NOMO-1 (cell line): ENCODE measurements around the gene LAMB1.
A peak's percentile ranks its signal among the peaks of the same experiment; 100 is the strongest.
"Not testable (repeated sequence)": the region's sequence is repeated elsewhere in the genome, so short reads cannot be mapped to it uniquely, and the experiment has no call there.

Experiments used
- DNase-seq, 2 experiments: peaks; one replicate each; lab custom pipeline; 2025; ENCODE audit not compliant: unreplicated experiment in 2 of 2; lab: John Stamatoyannopoulos, UW

The LAMB1 gene

DNA sequence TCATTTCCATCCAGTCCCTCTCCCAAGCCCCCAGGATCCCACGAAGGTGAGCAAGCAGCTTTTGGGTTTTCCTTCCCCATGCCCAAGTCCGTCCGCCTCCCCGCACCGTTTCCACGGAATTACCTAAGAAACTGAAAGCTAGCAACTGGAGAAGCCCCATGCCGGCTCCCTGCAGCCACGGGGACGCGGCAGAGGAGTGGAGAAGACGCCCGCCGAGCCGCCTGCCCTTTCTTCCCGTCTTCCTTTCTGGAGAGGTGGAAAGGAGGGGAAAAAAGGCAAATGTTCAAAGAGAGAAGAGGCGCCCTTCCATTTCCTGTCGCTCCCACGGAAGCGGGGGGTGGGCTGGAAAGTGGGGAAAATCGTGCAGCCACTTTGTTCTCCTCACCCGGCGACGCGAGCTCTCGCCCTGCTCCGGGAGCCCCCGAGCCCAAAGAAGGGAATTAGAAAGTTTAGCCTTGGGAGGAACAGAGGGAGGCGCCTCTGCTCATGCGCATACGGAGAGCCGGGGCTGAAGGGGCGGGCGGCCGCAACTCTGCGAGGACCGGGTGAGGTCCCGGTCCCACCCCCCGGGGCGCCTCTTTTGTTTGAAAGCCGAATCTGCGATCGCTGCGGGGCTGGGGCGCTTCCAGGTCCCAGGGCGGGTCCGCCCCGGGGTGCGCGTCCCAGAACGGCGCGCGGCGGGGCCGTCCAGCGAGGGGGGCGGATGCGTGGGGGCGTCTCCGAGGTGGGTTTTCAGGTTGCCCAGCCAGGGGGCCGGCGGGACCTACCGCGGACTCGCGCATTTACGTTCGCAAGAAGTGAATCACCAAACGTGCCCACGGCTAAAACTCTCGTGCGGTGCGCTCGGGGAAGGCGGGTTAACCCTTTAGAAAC lies at the start of gene LAMB1:
Gene LAMB1, minus strand, starts transcription at position 436 of the 873 bp plus-strand sequence. Its CDS starts 276 bp downstream, at position 160.
- DNase-seq = no peak

GRCh38 chr7:108051454-108051853 lies 48.5 kb upstream of the LAMB1 start:
- DNase-seq = no peak

DNA sequence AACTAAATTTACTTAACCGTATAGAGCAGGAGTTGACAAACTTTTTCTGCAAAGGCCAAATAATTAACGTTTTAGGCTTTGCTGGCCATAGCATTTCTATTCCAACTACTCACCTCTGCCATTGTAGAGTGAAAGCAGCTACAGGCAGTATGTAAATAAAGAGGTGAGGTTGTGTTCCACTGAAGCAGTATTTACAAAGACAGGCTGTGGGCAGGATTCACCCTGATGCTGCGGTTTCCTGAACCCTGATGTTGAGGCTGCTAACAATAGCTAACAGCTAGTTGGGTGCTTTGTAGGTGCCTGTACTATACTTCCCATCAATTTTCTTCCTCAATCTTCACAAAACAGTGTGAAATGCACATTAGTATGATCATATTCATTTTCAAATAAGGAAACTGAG lies 47.0 kb upstream of the LAMB1 start:
- no peak for DNase-seq

DNA sequence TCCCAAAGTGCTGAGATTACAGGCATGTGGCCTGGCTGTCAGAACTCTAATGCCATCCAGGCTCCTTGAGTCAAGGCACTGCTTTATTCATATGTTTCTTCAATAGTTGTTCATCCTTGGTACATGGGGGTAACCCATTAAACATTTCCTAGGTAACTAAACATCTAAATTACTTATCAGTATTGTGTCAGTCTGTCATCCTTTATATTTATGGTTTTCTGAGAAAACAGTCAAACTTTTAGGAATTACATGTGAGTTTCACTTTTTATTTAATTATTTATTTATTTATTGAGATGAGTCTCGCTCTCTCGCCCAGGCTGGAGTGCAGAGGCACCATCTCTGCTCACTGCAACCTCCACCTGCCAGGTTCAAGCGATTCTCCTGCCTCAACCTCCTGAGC lies 45.5 kb upstream of the LAMB1 start:
- no peak for DNase-seq

DNA sequence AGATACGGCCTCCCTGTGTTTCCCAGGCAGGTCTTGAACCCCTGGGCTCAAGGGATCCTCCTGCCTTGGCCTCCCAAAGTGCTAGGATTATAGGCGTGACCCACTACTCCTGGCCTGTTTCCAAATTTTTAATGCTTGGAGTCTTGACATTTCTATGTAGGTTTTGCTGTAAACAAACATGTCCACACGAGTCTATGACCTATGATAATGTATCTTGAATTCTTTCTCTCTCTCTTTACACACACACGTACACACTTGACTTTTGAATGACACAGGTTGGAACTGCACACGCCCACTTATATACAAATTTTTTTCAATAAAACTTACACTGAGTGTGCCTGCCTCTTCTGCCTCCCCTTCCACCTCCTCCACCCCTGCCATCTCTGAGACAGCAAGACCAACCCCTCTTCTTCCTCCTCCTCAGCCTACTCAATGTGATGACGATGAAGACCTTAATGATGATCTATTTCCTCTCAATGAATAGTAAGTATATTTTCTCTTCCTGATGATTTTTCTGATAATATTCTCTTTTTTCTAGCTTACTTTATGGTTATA lies 44.1 kb upstream of the LAMB1 start:
- DNase-seq = no peak

GRCh38 chr7:108045669-108046068 lies 42.7 kb upstream of the LAMB1 start:
- no peak for DNase-seq

DNA sequence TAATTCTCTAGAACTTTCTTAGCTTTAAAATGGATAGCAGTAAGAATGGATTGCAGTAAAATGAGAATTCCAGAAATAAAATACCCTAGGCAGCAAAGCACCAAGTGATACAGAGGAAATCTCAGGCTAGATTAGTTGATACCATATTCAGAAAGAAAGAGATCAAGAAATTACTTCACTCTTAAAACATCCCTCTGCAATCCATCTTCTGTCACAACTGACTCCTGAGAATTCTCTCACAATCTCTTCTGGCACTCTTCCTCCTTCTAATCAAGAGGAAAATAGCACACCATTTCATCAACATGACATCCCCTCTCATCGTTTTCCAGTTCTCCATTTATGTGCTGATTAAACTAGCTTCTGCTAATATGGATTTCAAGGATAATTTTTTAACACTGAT lies 42.2 kb upstream of the LAMB1 start:
- DNase-seq = no peak

DNA sequence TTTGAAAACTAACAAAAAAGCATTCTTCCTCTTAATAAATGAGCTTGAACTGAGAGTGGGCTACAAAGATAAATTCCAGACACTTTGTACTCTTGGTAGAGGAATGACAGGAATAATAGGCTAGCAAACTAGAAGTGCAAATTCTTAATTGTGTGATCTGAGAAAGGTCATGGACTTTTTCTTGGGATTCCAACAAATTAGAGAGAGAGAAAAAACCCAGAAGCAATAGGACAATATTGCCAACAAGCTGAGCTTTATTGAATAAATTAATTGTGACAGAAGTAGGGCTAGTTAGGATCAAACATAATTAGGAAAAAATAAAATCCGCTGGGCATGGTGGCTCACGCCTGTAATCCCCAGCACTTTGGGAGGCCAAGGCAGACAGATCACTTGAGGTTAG lies 41.4 kb upstream of the LAMB1 start:
- no peak for DNase-seq

DNA sequence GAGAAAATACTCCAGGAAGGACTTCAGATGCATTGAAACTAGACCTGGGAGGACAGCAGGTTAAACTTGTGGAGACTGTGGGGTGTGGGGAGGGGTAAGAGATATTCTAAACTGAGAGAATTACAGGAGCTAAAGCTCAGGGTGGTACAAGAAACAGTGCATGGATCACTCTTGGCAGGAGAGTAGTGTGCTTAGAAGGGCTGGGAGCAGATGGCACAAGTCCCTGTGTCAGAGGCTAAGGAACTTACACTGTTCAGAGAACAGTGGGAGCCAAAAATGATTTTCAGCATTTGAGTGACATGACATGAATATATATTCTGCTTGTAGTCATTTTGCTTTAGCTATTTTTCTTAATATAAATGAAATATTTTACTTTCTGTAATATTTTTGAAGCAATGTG lies 36.0 kb upstream of the LAMB1 start:
- no peak for DNase-seq

DNA sequence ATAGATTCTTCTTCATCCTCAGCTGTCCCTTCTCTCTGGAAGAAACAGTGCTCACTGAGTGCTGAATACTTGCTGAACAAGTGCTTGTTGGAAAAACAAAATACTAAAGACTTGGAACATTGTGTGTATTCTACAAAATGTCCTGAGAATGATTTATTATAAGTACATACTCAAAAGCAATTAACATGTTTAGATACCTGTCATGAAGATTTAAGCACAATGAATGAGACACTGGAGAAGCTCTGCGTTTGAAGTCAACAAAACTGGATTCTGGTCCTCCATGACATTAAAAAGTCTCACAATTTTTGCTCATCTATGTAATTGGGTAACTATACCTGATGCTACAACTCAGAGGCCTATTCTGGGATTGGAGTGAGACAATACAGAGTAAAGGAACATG lies 34.8 kb upstream of the LAMB1 start:
- no peak for DNase-seq

DNA sequence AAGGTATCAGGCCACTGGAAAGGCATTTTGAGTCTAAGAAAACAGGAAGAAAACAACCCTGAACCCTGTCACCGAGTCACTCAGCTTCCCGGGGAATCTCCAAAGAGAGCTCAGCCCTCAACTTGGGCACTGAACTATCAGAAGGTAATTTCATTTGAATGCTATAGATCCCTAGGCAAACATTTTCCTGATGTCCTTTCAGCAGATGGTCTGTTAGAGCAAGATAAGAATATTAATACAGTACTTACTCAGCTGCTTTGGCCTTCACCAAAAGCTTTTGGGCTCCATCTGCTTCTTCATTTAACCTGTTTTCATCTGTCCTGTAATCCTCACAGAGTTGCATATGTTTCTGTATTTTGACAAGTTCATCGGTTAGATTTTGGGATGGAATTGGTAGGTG lies 34.2 kb upstream of the LAMB1 start:
- no peak for DNase-seq

DNA sequence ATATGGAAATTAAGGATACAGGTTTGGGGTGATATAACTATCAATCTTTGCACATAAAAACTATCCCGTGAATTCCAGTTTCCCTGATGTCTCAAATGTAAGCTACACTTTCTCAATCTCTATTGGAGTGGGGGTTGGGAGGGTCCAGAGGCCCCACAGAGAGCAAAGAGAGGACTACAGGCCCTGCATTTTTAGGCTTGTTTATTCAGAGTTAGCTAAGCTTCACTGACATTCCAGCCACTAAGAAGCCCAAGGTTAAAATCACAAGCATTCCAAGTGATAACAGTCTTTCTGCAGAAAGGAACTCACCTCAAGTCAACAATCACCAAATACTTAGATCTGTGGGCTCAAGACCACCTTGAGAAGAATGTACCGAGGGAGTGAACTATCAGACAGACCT lies 31.6 kb upstream of the LAMB1 start:
- DNase-seq = no peak

DNA sequence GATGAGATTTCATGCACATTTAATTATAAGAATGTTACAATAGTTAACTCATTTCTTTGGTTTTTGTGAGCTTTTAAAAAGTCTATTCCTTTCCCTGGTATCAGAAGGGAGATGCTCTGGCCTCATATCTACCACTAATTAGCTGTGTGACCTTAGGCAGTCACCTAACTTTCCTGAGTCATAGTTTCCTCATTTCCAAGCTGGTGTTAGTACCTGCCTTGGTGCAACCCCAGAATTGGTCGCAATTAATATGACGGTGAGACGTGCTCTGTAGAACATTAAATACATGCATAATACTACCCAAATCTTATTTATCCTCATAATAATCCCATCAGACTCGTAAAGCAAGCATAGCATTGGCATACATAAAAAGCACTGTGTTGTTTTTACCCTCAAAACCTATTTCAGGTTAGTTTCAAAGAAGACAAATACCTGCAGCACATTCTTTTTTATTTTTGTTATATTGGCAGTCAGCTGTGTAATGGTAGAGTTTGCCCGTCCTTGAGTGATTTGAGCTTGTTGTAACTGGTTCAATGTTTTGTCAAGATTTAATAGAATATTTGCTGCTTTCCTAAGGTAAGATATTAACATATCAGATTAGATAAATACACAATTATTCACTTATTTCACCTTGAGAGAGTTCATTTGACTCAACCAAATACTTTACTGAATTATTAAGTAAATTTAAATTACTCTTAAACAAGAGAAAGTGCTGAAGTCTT lies 31.0 kb upstream of the LAMB1 start:
- no peak for DNase-seq

- DNase-seq = not testable (repeated sequence)
Measured at GRCh38 chr7:108033309-108033708, 30.3 kb upstream of the LAMB1 start.

- DNase-seq = no peak
Measured at GRCh38 chr7:108030516-108030915, 27.6 kb upstream of the LAMB1 start.

- DNase-seq = no peak
Measured at GRCh38 chr7:108029034-108029433, 26.1 kb upstream of the LAMB1 start.

DNA sequence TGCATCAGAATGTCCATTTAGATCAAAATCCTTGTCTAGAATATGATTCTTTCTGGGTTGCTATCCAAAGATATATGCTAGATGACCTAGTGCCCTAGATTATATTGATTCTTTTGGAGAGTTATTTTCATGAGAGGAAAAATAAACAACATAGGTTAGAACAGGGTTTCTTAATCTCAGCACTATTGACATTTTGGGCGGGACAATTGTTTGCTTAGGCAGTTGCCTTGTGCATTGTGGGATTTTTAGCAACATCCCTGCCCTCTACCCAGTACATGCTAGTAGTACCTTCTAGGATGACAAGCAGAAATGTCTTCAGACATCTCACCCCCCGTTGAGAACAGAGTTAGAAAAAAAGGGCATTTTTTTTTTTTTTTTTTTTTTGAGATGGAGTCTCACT lies 25.1 kb upstream of the LAMB1 start:
- DNase-seq = no peak

- no peak for DNase-seq
Measured at GRCh38 chr7:108027239-108027638, 24.3 kb upstream of the LAMB1 start.

GRCh38 chr7:108026647-108027046 lies 23.7 kb upstream of the LAMB1 start:
- no peak for DNase-seq

DNA sequence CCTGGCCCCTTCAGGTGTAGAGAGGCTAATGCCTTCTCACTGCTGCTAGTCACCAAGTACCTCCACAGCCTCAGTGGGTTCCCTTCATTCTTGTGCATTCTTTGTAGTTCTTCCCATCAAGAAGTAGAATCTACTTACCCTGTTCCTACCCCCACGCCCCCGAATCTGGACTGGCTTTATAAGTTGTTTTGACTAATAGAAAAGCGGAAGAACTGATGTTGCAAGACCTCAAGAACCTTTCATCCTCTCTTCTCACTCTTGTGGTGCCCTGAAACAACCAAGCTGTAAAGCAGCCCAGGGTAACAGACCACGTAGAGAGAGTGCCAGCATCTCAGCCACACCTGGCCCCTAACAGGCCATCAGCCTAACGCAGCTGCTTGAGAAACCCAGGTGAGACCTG lies 23.2 kb upstream of the LAMB1 start:
- peak; percentile 15 to 56 for DNase-seq

- no peak for DNase-seq
Measured at GRCh38 chr7:108024538-108024937, 21.6 kb upstream of the LAMB1 start.

DNA sequence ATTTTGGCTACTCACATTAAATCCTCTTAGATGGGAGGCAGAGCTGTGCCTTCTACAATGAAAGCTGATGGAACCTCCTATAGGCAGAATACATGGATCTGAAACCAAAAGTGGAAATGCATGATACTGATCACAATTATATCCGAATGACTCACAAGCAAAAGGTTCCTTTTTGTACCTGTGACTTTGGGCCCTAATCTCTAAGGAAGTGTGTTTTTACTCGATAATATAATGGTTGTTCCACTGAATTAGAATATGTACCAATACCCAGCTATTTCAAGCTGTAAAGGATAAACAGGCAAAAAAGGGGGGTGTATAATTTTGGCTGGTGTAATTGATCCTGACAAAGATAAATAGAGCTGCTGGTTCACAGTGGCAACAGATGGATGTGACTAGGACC lies 17.6 kb upstream of the LAMB1 start:
- DNase-seq = peak in 1 of 2 experiments; percentile 29
